HK-2 (cell line): ENCODE measurements around the gene SARS1.

Source experiments
- DNase-seq: peaks from one replicate; pipeline ENCODE4 v3.0.0-alpha.2; 2018; ENCODE audit not compliant: unreplicated experiment

Gene SARS1

DNA sequence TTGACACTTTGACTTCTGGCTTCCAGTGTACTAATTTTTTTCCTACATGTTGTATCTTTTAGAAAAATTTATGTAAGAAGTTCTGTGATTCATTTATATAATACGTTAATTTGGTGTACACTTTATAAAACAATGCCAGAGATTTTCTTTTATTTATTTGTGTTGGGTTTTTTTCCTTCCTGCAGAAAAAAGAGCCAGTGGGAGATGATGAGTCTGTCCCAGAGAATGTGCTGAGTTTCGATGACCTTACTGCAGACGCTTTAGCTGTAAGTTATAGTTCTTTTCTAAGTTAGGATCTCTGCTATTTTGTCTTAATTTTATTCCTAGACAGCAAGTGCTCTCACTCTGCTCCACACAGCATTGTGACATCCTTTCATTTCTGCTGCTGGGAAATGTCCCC lies 14.4 kb downstream of the SARS1 start:
- no peak for DNase-seq

DNA sequence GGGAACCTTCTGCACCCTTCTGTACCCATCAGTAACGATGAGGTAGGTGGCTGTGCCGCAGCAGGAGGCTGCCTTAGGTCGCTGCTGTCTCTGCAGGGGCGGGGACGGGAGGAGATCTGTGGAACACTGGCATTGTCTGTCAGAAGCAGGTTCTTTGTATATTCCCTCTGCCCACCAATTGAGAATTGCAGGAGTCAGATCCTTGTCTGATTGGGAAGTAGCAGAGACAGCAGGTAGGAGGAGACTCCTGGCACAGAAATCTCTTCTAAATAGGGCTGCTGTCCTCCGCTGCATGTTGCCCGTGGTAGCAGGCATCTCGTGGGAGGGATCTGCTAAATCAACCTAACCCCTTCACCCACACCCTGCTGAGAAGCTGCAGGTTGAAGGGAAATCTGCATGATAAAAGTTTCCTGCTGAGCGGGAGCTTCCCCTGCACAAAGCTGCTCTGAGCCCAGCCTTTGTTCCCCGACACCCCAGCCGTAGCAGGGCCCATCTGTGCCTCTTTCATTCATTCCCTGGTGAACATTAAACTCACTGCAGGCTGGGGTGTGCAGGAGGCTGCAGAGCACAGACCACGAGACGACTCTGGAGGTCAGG lies 15.9 kb downstream of the SARS1 start:
- no peak for DNase-seq

DNA sequence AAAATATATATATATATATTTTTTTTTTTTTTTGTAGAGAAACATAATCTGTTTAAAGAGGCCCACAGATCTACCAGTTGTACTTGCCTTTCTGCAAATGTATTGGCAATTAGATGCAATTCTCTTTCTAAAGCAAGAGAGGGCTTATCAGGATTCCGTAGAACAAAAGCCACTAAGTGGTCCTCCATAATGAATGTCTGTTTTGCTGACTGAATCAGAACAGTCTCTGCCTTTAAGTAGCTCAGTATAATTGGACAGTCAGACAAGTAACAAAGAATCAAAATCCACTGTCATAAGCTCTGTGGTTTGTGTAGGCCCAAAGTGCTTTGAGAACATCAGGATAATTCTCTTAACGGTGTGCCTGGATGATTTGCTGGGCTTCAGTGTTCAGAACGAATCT lies 17.3 kb downstream of the SARS1 start:
- no peak for DNase-seq

DNA sequence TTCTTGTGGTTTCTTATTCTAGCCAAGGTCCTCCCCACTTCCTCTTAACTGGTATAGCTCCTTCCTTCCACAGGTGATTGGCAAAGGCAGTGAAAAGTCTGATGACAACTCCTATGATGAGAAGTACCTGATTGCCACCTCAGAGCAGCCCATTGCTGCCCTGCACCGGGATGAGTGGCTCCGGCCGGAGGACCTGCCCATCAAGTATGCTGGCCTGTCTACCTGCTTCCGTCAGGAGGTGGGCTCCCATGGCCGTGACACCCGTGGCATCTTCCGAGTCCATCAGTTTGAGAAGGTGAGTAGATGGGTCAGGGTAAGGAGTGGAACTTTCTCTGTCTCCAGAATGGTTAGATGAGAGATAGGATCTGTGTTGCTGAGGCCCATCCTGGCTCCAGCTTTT lies 21.4 kb downstream of the SARS1 start:
- DNase-seq, result no peak

DNA sequence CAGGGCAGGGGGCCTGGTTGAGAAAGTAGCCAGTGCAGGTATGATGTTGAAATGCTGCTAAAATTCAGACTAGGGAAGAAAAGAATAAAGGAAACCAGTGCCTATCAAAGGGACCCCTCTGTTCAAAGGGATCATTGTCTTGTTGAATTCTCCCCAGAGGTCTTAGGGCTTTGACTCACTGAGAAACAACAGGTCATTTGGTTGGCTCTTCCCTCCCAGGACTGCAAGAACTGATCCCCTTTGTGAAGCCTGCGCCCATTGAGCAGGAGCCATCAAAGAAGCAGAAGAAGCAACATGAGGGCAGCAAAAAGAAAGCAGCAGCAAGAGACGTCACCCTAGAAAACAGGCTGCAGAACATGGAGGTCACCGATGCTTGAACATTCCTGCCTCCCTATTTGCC lies 23.8 kb downstream of the SARS1 start:
- DNase-seq, result no peak

DNA sequence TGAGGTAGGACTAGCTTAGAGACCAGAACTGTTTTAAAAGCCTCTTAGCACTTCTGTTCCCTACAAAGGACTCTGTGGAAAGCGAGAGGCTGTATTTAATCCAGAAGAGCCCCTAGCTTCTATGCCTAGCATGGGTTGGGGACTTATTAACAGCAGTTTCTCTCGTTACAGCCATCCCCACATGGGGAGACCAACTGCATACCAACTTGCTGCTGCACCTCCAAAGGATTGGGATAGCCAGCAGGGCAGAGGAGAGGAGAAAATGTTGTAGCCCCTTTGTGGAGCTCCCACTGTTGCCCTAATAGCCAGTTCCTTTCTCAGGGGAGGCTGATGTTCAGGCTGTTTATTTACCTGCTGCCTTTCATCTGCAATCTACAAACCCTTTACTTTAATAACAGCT lies 24.7 kb downstream of the SARS1 start:
- no peak for DNase-seq

DNA sequence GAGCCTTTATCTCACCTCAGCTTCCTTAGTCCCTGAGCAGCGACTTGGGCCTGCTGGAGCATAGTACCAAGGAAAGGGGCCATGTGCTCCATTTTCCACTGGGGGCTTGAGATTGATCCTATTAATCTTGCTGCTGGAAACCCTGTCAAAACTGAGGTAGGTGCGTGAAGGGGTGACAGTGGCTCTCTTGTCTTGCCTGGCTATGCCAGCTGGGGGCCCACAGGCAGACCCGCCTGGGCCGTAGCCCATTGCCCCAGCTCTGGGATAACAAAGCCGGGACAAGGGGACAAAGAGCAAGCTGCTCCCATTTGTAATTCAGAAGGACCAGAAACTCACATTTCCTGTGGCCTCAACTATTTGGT lies 25.3 kb downstream of the SARS1 start:
- DNase-seq, result no peak

DNA sequence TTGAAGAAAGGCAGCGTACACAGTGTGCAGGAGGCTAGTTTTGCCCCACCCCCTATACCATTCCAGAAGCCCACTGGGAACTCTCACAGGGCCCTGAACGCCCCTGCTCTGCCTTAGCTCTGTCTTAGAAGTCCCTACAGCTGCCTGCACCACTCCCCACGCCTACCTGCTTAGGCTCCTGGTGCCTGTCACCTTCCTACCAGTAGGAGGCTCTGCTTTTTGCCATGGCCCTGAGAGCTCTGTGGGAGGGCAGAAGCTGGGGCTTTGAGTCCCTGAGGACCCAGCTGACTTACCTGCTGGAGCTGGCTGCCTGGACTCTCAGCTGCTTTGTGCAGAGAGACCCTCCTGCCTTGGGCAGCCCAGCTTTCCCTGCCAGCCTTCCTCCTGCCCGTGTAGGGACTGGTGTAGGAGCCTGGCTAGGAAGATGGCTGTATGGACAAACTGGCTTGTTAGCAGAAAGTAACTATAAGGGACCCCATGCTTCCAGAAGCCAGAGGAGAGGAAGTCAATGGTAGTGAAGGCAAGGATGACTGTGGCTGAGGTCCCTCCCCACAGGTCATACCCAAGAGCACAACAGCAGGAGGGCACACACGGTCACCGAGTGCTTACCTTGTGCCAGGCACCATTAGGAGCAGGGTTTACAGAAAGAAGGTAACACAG lies 25.8 kb downstream of the SARS1 start:
- peak; percentile 40 for DNase-seq

DNA sequence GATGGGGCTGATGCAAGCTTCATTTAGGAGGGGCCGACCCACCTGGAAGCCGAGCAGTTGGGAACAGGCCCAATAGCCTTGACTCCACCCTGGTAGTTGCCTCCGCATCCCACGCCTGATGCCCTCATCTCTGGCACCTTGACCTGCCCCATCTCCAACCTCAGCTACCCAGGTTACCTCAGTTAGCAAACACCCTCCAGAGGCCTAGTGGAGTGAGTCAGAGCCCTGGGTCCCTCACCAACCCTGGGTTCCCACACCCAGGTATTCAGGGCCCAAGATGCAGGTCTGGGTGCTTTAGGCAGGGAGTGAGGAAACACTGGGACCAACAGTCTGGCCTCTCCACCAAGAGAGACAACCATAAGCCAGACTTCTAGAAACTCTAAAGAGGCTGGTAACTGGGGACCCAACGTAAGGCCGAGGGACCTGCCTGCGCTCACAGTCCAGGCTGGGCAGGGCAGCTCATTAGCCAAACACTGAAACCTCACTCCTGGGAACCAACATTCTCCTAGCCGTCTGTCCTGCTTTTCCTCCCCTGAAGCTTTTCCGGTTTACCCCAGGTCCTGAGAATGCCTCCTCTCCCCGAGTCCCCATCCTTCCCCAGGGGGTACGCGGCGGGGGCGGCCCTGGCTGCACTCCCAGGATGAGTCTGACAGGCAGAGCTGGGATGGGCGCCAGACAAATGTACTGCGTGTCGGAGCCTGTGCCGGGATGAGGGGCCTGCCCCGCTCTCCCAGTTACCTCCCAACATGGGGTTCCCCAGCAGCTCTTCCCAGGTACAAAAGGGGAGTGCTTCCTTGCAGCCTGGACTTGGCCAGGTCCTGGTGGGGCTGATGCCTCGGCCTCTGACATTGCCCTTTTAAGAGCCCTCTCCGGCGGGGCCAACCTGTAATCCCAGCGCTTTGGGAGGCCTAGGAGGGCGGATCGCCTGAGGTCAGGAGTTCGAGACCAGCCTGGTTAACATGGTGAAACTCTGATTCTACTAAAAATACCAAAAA lies 26.7 kb downstream of the SARS1 start:
- DNase-seq, result no peak

DNA sequence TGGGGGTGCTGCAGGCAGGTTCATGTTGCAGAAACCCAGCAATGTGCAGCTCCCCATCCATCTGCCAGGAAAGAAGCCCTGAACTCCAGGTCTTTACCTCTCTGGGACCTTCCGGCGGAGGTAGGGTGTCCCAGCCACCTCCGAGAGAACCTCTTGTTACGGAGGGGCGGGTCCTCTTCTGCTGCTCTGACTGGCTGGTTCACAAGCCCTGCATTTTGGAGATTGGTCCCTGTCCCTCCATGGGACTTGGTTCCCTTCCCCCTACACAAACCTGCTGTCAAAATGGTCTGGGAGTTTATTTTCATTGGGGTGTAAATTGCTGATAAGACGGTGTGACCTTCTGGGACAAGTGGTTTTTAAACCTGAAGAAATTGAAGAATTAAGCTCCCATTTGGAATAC lies 27.6 kb downstream of the SARS1 start:
- DNase-seq, result no peak

DNA sequence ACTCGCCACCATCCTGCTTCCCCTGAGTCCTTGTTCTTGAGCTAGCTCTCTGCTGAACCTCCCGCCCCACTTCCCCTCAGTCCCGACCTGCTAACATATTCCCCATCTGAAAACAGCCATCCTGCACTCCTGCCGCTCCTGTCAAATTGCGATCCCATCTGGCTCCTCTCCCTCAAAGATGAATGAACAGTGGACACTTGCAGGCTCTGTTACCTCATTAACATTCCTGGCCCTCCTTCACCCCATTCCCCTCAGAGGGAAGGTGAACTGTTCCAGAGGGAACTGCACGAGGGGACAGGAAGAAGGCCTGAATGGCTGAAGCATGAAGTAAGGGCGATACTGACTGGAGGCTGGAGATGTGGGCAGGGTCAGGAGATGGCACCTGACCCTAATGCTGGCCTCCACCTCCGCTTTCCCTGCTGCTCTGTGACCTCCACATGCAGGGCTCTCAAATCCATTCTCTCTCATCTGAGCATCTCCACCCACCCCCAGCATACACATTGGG lies 28.2 kb downstream of the SARS1 start:
- no peak for DNase-seq

DNA sequence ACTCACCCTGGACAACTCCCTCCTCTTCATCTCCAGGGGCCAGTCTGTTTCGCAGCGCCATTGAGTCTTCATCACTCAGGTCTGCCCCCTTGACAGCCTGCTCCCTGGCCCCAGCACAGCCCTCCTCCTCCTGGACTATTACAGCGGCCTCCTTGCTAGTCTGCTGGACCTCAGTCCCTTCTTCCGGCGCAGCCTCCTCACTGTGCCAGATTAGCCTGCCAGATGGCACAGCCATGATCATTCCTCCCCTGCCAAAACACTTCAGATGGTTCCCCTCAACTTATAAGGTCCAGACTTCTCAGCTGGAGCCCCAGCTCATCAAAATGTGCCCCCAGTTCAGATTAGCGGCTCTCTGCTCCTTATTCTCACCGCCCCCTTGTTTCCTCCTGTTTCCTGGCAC lies 28.7 kb downstream of the SARS1 start:
- DNase-seq, result no peak

DNA sequence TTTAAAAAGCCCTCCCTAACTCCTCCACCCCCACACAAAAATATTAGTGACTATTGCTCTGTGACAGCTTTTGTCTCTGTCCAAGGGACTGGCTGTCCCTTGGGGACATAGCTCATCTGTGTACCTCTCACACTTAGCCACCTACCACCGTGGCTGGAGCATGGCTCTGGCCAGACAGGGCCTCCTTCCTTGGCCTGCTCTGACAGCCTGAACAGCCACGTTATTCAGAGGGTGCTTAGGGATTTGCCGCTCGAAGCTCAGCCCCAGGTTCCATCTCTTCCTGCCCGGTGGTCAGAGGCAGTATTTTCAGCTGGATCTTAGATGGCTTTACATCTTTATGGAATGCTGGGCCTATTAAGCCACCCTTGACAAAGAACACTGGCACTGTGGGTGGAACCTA lies 29.5 kb downstream of the SARS1 start:
- DNase-seq, result no peak

DNA sequence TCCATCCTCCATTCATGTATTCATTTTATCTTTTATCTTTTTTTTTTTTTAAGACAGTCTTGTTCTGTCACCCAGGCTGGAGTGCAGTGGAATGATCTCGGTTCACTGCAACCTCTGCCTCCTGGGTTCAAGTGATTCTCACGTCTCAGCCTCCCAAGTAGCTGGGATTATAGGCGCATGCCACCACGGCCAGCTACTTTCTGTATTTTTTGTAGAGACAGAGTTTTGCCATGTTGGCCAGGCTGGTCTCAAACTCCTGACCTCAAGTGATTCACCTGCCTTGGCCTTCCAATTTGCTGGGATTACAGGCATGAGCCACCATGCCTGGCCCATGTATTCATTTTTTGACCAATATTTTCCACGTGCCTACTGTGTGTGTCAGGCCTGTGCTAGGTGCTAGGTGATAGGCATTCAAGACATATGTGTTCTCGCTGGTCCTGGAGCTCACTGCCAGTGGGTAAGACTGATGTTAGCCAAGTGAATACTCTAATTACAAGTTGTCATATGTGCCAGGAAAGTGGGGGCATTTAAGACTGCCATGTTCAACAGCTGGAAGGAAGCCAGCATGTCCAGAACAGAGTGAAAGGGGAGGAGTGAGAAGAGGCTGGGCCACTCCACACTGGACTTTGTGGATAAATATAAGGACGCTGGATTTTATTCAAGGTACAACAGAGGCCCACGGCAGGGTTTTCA lies 30.3 kb downstream of the SARS1 start:
- no peak for DNase-seq

DNA sequence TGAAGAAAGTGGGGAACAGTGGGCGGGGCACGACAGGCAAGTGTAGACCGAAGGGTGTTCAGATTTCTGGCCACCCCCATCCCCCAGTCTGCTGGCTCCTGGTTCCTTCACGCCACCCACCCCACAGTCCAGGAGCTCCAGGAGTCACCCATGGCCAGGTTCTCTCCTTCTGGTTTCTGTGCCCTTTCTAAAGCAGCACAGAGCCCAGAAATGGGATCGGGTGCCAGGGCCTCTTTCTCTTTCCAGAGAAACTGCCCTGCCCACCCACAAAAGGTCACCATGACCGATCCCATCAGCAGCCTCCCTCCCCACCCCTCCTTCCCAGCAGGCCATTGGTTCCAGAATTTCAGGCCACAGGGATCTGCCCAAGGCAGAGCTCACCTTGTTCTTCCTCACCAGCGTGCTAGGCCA lies 32.4 kb downstream of the SARS1 start:
- no peak for DNase-seq

DNA sequence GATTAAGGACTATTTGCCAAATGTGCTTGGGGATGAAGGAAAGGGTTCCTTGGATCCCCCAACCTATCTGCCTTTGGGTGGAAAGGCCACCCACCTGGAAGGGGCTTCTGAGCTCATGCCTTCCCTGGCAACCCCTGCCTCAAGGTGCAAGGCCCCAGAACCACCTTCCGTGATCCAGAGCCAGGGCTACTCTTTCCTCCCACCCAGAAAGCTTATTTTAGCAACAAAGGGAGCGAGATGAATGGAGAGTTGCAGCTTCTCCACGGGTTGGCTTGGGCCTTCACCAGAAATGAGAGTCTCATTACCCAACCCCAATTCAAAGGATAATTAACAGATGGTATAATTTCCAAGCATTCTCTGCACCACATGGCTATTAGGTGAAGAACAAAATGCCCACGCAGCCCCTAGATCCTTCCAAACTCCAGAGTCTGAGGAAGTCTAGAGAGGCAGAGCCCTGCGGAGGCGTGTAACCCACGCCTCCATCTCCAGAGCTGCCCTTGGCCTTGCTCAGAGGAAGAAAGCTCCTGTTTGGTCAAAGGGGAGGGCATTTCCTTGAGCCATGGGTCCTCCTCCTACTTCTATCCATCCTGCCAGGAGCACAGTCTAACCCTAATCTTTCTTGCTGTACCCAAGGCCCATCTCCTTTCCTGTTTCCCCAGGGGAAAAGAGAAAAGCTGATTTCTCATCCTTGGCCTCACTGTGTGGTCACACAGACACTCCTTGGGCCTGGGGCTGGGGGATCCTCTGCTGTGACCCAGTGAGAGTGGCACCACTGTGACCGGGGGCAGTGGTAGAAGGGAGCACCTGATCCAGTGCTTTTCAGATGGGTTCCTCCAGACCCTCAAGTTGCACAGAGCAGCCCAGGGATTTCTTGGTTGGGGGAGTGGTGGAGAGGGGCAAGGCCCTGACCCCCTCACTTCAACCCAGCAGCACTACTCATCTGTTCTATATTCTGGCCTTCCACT lies 34.0 kb downstream of the SARS1 start:
- DNase-seq, result no peak

DNA sequence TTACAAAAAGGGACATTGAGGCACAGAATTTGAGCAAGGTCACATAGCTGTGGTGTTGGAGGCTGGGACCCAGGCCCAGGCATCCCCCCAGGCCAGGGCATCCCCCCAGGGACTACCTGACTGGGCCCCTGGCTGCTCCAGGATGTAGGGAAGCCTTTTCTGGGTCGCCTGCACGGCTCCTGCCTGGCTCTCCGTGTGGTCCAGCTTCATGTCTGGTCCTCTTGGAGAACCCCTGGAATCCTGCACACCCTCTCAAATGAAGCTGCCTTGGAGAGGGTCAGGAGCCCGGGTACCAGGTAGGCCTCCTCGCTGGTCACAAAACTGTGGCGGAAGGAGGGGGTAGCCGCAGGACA lies 34.7 kb downstream of the SARS1 start:
- no peak for DNase-seq

DNA sequence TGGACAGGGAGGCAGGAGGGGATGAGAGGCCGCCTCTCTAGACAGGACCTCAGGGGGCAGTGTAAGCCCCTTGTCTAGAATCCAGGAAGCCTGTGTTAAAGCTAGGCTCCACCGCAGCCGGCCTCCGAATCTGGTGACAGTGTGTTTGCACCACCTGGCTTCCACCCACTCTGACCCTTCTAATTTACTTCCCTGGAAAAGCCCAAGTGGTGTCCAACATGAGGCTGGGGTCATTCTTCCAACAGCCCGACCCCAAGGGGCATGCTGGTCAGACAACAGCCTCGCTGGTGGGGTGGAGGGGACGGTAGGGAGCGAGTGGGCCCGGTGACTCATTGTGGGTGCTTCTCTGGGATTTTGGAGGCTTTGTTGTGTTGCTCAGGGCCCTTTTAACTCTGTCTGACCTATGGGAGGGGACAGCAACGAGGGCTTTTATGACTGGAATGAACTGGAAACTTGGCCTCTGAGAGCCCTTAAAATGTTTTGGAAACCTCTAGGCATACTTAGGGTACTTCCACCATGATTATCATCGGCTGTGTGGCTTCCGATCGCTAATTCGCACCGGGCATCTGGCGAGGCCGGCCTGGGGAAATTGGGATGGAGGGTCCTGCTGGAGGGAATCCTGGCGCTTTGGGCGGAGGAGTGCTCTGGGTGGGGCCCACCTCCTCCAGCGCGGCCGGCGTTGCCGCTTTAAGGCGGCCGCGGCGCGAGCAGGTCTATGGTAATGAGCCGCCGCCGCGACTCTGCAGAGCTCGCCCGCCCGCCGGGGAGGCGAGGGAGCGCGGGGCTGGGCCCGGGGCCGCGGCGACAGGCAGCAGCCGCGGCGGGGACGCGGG lies 35.3 kb downstream of the SARS1 start, which contains the start of gene CELSR2:
CELSR2 (plus strand) TSS at position 743 of the 833 bp plus-strand sequence. CDS start 541 bp downstream, outside the sequence.
- peak; percentile 63 for DNase-seq

DNA sequence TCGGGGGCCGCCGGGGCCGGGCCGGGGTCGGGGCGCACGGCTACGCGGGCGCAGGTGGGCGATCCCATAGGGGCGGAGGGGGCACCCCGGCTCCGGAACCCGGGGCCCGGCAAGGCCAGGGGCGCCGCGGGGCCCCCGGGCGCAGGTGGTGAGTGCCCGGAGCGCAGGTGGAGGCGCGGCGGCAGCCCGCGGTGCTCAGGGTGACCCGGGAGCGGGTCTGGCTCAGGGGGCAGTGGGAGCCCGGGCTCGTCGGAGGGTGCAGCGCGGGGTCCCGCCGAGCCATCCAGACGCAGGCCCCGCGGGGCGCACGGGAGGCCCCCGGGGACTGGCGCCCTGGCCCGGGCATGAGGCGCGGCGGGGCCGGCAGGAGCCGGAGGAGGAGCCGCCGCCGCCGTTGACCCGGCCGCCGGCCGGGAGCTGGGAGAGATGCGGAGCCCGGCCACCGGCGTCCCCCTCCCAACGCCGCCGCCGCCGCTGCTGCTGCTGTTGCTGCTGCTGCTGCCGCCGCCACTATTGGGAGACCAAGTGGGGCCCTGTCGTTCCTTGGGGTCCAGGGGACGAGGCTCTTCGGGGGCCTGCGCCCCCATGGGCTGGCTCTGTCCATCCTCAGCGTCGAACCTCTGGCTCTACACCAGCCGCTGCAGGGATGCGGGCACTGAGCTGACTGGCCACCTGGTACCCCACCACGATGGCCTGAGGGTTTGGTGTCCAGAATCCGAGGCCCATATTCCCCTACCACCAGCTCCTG lies 36.1 kb downstream of the SARS1 start:
- DNase-seq, result no peak
